Endodermal cell (in vitro differentiated cells): ENCODE measurements around the gene ABCC6. TPM values are rescaled to one million over a fixed set of nuclear protein-coding genes. Genes with fewer than 3 reads are reported as not detected.
A peak's percentile ranks its signal among the peaks of the same experiment; 100 is the strongest.
"Not testable (repeated sequence)": the region's sequence is repeated elsewhere in the genome, so short reads cannot be mapped to it uniquely, and the experiment has no call there.

ENCODE experiments used
- DNase-seq: peaks from one replicate; pipeline ENCODE4 v3.0.0-alpha.2; 2017
- H3K27ac ChIP-seq: 2 replicates; pipeline ENCODE4 v1.5.1; 2013; ENCODE audit warnings: mild to moderate bottlenecking, low read depth, low read length, moderate library complexity
- H3K27me3 ChIP-seq: 2 replicates; pipeline ENCODE4 v1.6.1; 2013; ENCODE audit warnings: mild to moderate bottlenecking, low read length, moderate library complexity; ENCODE audit not compliant: insufficient read depth, control insufficient read depth, poor library complexity, severe bottlenecking
- H3K36me3 ChIP-seq: 2 replicates; pipeline ENCODE4 v1.7.0; 2013; ENCODE audit warnings: mild to moderate bottlenecking, low read length, moderate library complexity; ENCODE audit not compliant: control insufficient read depth, insufficient read depth
- H3K4me1 ChIP-seq: one replicate; pipeline ENCODE4 v1.7.0; 2013; ENCODE audit warnings: low read length; ENCODE audit not compliant: control insufficient read depth, insufficient read depth
- H3K4me3 ChIP-seq: 2 replicates; pipeline ENCODE4 v1.5.1; 2013; ENCODE audit warnings: mild to moderate bottlenecking, low read length, moderate library complexity
- H3K9ac ChIP-seq: 2 replicates; pipeline ENCODE4 v1.6.1; 2013; ENCODE audit warnings: mild to moderate bottlenecking, low read length, moderate library complexity; ENCODE audit not compliant: poor library complexity, severe bottlenecking; ENCODE audit errors: extremely low read depth
- H3K9me3 ChIP-seq: 2 replicates; pipeline ENCODE4 v1.6.1; 2013; ENCODE audit warnings: mild to moderate bottlenecking, low read length, moderate library complexity; ENCODE audit not compliant: control insufficient read depth
- H3K27ac Mint-ChIP-seq: 2 replicates; pipeline ENCODE4 v1.8.0; 2020; ENCODE audit warnings: mixed read lengths
- H3K27me3 Mint-ChIP-seq: 2 replicates; pipeline ENCODE4 v1.8.0; 2021; ENCODE audit warnings: mild to moderate bottlenecking, mixed read lengths; ENCODE audit not compliant: insufficient read depth
- H3K36me3 Mint-ChIP-seq: 2 replicates; pipeline ENCODE4 v1.8.0; 2020; ENCODE audit warnings: low read depth, mixed read lengths
- H3K4me1 Mint-ChIP-seq: 2 replicates; pipeline ENCODE4 v1.8.0; 2020; ENCODE audit warnings: mixed read lengths
- H3K4me3 Mint-ChIP-seq: 2 replicates; pipeline ENCODE4 v1.8.0; 2020; ENCODE audit warnings: mild to moderate bottlenecking, moderate library complexity, mixed read lengths
- H3K9me3 Mint-ChIP-seq: 2 replicates; pipeline ENCODE4 v1.8.0; 2020; ENCODE audit warnings: mild to moderate bottlenecking, mixed read lengths
- CTCF ChIP-seq: fragments of 200-600 bp; sonication (generic); conservative IDR thresholded peaks from 2 replicates; pipeline ENCODE4 v1.5.0; 2021; ENCODE audit warnings: antibody characterized with exemption, mild to moderate bottlenecking
- WGBS, 2 experiments: methylation state at CpG; one replicate each; pipeline versions ENCODE4 v1.1.5 to v1.1.7; 2013; ENCODE audit warnings: missing lambda C conversion rate in 2 of 2, mixed read lengths in 1 of 2; ENCODE audit not compliant: insufficient coverage in 1 of 2, insufficient read length in 1 of 2; 5-methylcytosine and 5-hydroxymethylcytosine counted together
- total RNA-seq, 2 donors: library from RNA; stranded (reverse); fragmentation: NEBNext Ultra II Directional in 1 of 2; extraction: Animal tissue kit (Norgen Biotek cat#: 25700) in 1 of 2; gene quantifications; 2 replicates in 1 of 2; 3 replicates in 1 of 2; pipeline ENCODE4 v1.2.1, GENCODE V29; 2021

The ABCC6 gene
- total RNA-seq, 2 donors from 2014 or later: 6.5 to 7.8 TPM

DNA sequence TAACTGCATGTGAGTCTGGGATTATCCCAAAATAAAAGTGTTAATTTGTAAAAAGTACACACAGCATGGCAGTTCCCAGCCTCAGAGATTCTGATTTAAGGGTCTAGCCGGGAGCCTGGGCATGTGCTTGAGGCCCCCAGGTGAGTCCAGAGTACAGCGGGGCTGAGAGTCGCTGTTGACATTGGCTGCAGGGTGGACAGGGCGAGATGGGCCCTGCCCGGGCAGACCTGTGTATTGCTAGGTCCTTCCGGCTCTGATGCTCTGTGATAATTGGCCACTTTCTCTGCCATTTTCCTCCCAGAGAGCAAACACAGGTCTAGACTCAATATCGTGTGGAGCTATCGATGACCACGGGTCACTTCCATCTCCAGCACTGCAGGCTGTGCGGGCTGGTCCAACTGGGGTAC is 73.6 kb downstream of the ABCC6 start:
- no peak for DNase-seq
- peaks cover 8% of the 10 kb centered on the region for H3K36me3 Mint-ChIP-seq
- H3K27me3 ChIP-seq: no peaks in the 10 kb centered on the region
- H3K9ac ChIP-seq: no peak overlapping the region
- TF ChIP-seq CTCF: no peak
- H3K36me3 ChIP-seq: no peaks in the 10 kb centered on the region
- no peaks in the 10 kb centered on the region for H3K4me1 Mint-ChIP-seq
- no peaks in the 10 kb centered on the region for H3K9me3 ChIP-seq
- 92% methylated on average over 10 of the region's 10 CpGs for WGBS, 2 experiments
- no peaks in the 10 kb centered on the region for H3K9me3 Mint-ChIP-seq
- H3K4me3 ChIP-seq: no peak overlapping the region
- H3K4me3 Mint-ChIP-seq: no peak overlapping the region
- H3K27ac ChIP-seq: no peak overlapping the region
- no peaks in the 10 kb centered on the region for H3K4me1 ChIP-seq
- no peak overlapping the region for H3K27ac Mint-ChIP-seq
- no peaks in the 10 kb centered on the region for H3K27me3 Mint-ChIP-seq

DNA sequence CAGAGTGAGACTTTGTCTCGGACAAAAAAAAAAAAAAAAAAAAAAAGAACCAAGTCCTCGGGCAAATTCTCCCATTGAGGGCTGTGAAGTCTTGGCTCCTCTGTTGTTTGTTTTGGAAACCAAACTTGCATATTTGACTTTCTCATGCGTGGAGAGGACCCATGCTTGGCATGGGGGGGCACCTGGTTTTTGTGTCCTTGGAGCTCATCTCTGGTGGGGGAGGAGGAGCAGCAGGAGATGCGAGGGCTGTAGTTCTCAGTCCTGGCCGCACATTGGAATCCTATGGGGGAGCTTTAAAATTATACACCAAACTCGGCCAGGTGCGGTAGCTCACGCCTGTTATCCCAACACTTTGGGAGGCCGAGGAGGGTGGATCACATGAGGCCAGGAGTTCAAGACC is 74.5 kb downstream of the ABCC6 start:
- no peaks in the 10 kb centered on the region for H3K27me3 ChIP-seq
- H3K27ac Mint-ChIP-seq: peak overlapping the region; percentile 64

DNA sequence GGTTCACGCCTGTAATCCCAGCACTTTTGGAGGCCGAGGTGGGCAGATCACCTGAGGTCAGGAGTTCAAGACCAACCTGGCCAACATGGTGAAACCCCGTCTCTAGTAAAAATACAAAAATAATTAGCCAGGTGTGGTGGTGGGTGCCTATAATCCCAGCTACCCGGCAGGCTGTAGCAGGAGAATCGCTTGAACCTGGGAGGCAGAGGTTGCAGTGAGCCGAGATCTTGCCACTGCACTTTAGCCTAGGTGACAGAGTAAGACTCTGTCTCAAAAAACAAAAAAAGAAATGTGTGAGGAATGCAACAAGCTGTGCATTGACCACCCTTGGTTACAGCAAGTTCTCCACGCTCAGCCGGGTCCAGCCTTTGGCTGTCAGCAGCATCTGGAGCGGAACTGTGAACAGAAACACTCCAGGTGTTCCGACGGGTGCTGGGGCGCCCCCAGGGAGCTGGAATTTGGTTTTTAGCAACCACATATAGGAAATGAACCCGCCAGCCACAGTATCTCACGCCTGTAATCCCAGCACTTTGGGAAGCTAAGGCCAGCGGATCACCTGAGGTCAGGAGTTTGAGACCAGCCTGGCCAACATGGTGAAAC is 75.2 kb downstream of the ABCC6 start:
- H3K36me3 ChIP-seq, H3K27me3 Mint-ChIP-seq, H3K27ac Mint-ChIP-seq, H3K4me3 Mint-ChIP-seq, H3K9me3 ChIP-seq, H3K27ac ChIP-seq, H3K4me1 Mint-ChIP-seq, H3K9me3 Mint-ChIP-seq, H3K4me1 ChIP-seq, H3K9ac ChIP-seq, H3K4me3 ChIP-seq, H3K27me3 ChIP-seq: not testable (repeated sequence)
- 88 to 90% methylated on average over 12 to 15 of the region's 15 CpGs for WGBS, 2 experiments
- DNase-seq: peak; percentile 55
- peaks cover 17% of the 10 kb centered on the region for H3K36me3 Mint-ChIP-seq

More for the DNA sequence above, 74.5 kb downstream of the ABCC6 start:
- H3K36me3 Mint-ChIP-seq: peaks cover 15% of the 10 kb centered on the region
- 91 to 95% methylated on average over 7 to 9 of the region's 9 CpGs for WGBS, 2 experiments
- no peak overlapping the region for H3K4me3 ChIP-seq
- no peak for DNase-seq
- no peaks in the 10 kb centered on the region for H3K4me1 ChIP-seq
- no peak overlapping the region for H3K4me3 Mint-ChIP-seq
- TF ChIP-seq CTCF: no peak
- H3K27ac ChIP-seq: no peak overlapping the region
- H3K9ac ChIP-seq: no peak overlapping the region
- H3K27me3 Mint-ChIP-seq: no peaks in the 10 kb centered on the region
- no peaks in the 10 kb centered on the region for H3K9me3 ChIP-seq
- no peaks in the 10 kb centered on the region for H3K9me3 Mint-ChIP-seq
- no peaks in the 10 kb centered on the region for H3K4me1 Mint-ChIP-seq
- H3K36me3 ChIP-seq: peaks cover 5% of the 10 kb centered on the region
